Omental fat pad (tissue), 4 donors: ENCODE data around the gene ECHDC1. TPM values are rescaled to one million over a fixed set of nuclear protein-coding genes. Genes with fewer than 3 reads are reported as not detected.
"Not testable (repeated sequence)": the region's sequence is repeated elsewhere in the genome, so short reads cannot be mapped to it uniquely, and the experiment has no call there.

Experiments
- ATAC-seq: fragments of 150-250 bp; one replicate; pipeline ENCODE4 v1.9.1; 2016; ENCODE audit warnings: mild to moderate bottlenecking, moderate library complexity; ENCODE audit not compliant: low FRiP score
- DNase-seq: peaks from one replicate; pipeline ENCODE4 v3.0.0-alpha.2; 2019; ENCODE audit warnings: low spot score
- total RNA-seq, 4 donors: library from RNA; depleted of rRNA; stranded (reverse); fragments of >200 nt; gene quantifications; one replicate each; pipeline ENCODE4 v1.1.0, GENCODE V29; 2016
- TF ChIP-seq, protein P1 (sequence below), 3 donors: fragments of 450-650 bp; IDR thresholded peaks; one replicate each; pipeline ENCODE4 v1.5.1; 2016 to 2017; ENCODE audit warnings: antibody characterized with exemption in 3 of 3, mild to moderate bottlenecking in 3 of 3, moderate library complexity in 2 of 3

ECHDC1 gene
- total RNA-seq, 4 donors from 2014 or later: 46.2 to 60.9 (median 60.2) TPM

- TF ChIP-seq, protein P1, sequence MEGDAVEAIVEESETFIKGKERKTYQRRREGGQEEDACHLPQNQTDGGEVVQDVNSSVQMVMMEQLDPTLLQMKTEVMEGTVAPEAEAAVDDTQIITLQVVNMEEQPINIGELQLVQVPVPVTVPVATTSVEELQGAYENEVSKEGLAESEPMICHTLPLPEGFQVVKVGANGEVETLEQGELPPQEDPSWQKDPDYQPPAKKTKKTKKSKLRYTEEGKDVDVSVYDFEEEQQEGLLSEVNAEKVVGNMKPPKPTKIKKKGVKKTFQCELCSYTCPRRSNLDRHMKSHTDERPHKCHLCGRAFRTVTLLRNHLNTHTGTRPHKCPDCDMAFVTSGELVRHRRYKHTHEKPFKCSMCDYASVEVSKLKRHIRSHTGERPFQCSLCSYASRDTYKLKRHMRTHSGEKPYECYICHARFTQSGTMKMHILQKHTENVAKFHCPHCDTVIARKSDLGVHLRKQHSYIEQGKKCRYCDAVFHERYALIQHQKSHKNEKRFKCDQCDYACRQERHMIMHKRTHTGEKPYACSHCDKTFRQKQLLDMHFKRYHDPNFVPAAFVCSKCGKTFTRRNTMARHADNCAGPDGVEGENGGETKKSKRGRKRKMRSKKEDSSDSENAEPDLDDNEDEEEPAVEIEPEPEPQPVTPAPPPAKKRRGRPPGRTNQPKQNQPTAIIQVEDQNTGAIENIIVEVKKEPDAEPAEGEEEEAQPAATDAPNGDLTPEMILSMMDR (IDR thresholded peaks at IDR 0.05): no peak
- no peak for ATAC-seq
- no peak for DNase-seq
Measured at GRCh38 chr6:127342296-127342945, 988 bp downstream of the ECHDC1 start.

DNA sequence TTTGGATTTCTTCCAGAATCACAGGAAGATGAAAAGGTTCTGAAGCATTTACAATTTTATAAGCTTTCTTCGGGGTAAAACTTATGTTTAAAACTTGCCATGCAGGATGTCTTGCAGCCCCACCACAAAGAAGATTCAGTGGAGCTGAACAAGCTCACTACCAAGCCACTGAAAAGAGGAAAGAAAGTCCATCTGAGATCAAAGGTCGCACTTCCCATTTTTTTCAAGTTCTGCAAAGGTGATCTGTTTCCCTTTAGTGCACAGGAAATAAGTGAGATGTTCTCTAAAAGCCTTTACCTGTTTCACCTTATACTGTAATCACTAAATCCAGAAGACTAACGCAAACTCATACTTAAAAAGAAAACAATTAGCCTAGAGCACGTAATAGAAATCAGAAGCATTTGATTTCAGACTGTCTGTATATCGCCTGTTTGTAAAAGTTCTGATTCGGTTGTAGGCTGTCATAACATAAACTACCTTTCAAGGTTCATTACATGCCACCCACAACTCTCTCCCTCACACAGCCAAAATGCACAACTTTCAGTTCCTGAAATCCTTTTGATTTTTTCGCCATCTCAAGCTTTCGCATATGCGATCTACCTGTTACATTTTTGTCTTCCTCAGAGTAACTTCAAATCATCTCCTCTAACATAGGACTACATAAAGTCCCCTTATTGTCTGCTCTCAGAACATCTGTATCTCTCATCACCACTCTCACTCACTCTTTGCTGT lies 1.8 kb downstream of the ECHDC1 start:
- ATAC-seq (no peak), DNase-seq (no peak)
- TF ChIP-seq, protein P1 (IDR thresholded peaks at IDR 0.05): no peak

DNA sequence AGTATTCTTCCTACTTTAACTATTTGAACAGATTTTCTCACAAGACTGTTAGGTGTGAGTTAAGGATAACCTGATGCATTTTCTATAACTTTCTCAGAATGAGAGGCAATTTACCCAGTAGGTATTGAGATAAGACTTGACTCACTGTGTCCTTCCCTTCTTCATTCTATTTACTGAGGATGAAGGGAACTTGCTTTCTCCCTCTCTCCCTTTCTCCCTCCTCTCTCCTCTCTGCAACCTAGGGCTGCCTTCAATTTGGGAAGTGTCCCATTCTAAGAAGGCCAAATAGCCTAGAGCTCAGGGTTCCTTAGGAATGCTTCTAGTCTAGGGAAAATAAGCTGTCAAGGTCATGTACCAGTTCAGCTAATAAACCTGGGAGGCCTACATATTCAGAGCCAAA lies 3.2 kb downstream of the ECHDC1 start:
- DNase-seq: no peak
- TF ChIP-seq, protein P1 (IDR thresholded peaks at IDR 0.05): no peak
- ATAC-seq: no peak

GRCh38 chr6:127338936-127339335 lies 4.5 kb downstream of the ECHDC1 start:
- ATAC-seq: no peak
- TF ChIP-seq, protein P1 (IDR thresholded peaks at IDR 0.05): no peak
- DNase-seq: no peak

GRCh38 chr6:127332383-127332961 lies 10.9 kb downstream of the ECHDC1 start:
- DNase-seq (no peak), ATAC-seq (no peak)
- TF ChIP-seq, protein P1 (IDR thresholded peaks at IDR 0.05): no peak

- not testable (repeated sequence) for ATAC-seq, DNase-seq
Measured at GRCh38 chr6:127331256-127331655, 12.2 kb downstream of the ECHDC1 start.

GRCh38 chr6:127328043-127328609 lies 15.3 kb downstream of the ECHDC1 start:
- ATAC-seq (no peak), DNase-seq (no peak)
- TF ChIP-seq, protein P1 (IDR thresholded peaks at IDR 0.05): no peak
